ENCODE results near the gene MYO15A.

MYO15A gene

DNA sequence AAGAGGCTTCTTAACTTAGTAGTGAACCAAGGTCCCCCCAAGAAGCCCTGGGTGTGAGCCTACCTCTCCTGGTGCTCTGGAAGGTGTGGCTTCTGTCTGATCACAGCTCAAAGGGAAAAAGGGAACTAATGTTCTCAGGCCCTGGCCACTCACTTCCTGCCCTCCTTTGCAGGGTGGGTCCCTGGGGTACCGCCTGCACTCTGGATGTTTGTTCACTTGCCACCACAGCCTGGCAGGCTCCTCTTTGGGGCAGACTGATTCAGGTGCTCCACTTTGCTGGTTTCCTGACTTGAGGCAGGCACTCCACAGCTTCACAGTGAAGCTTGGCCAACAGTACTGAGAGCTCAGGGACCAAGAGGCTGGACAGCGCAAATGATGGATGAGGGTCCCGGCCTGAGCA is 5.9 kb upstream of the MYO15A start:
- DNase-seq = no peak

GRCh38 chr17:18105027-18105426 is 3.5 kb upstream of the MYO15A start:
- DNase-seq = no peak

- no peak for DNase-seq
Observed at GRCh38 chr17:18105595-18105994, 3.0 kb upstream of the MYO15A start.

- no peak for DNase-seq
Observed at GRCh38 chr17:18106211-18106610, 2.3 kb upstream of the MYO15A start.

- DNase-seq = no peak
Observed at GRCh38 chr17:18107061-18107790, 1.3 kb upstream of the MYO15A start.

GRCh38 chr17:18107971-18108370 is 585 bp upstream of the MYO15A start:
- DNase-seq = no peak

- no peak for DNase-seq
Observed at GRCh38 chr17:18109935-18110485, 1.5 kb downstream of the MYO15A start.

- DNase-seq = no peak
Observed at GRCh38 chr17:18110636-18111145, 2.1 kb downstream of the MYO15A start.

GRCh38 chr17:18111330-18111971 is 2.9 kb downstream of the MYO15A start:
- DNase-seq = no peak

DNA sequence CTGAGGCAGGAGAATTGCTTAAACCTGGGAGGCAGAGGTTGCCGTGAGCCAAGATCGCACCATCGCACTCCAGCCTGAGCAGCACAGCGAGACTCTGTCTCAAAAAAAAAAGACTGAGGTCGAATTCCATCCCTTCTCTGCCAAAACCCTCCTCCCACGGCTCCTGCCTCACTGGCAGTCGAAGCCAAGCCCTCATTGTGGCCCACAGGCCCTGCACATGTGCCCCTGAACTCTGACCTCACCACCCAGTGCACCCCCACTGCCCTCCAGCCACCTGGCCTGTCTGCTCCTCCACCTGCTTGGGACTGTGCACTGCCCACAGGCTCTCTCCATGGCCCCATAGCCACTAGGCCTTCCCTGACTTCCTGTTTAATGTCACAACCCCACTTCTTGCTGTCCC is 7.0 kb downstream of the MYO15A start:
- no peak for DNase-seq

- no peak for DNase-seq
Observed at GRCh38 chr17:18116078-18116477, 7.5 kb downstream of the MYO15A start.

DNA sequence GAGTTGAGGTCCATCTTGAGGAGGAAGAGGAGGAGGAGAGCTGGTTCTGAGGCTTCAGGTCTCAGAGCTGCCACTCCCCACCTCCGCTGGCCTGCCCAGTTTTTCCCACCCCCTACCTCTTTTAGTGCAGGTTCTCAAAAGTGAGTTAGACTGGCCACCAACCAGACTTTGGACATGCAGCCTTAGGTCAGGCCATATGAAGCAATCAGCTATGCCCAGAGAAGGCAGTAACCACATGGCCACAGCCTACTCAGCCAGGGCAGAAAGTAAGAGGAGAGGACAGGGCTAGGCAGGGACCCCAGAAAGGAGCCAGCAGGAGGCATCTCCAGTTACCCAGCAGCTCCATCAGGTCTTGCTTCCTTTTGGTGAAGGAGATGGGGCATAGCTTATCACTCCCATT is 9.0 kb downstream of the MYO15A start:
- DNase-seq = no peak

DNA sequence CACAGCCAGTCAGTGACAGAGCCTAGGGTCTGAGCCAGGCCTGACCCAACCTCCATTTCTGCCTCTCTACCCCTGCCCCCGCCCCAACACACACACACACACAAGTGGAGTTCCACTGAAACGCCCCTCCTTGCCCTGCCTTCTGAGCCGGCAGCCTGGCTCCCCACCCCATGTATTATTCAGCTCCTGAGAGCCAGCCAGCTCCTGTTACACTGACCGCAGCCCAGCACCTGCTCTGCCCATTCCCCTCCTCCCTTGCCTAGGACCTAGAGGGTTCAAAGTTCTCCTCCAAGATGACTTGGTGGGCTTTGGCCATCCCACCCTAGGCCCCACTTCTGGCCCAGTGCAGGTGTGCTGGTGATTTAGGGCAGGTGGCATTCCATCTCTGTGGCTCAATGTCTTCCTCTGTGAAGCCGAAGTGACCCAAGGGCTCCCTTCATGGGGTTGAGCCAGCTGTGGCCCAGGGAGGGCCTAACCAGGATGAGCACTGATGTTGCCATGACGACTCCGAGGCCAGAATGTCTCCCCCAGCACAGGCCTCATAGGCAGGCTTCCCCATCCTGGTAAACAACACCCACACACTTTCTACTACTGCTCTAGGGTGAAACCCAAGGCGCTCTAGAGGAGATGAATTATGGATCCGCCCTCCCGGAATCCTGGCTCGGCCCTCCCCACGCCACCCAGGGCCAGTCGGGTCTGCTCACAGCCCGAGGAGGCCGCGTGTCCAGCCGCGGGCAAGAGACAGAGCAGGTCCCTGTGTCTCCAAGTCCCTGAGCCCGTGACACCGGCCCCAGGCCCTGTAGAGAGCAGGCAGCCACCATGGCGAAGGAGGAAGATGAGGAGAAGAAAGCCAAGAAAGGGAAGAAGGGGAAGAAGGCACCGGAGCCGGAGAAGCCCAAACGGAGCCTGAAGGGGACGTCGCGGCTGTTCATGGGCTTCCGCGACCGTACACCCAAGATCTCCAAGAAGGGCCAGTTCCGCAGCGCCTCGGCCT is 9.7 kb downstream of the MYO15A start:
- no peak for DNase-seq

GRCh38 chr17:18119166-18119745 is 10.7 kb downstream of the MYO15A start:
- no peak for DNase-seq

- no peak for DNase-seq
Observed at GRCh38 chr17:18119938-18120337, 11.4 kb downstream of the MYO15A start.

DNA sequence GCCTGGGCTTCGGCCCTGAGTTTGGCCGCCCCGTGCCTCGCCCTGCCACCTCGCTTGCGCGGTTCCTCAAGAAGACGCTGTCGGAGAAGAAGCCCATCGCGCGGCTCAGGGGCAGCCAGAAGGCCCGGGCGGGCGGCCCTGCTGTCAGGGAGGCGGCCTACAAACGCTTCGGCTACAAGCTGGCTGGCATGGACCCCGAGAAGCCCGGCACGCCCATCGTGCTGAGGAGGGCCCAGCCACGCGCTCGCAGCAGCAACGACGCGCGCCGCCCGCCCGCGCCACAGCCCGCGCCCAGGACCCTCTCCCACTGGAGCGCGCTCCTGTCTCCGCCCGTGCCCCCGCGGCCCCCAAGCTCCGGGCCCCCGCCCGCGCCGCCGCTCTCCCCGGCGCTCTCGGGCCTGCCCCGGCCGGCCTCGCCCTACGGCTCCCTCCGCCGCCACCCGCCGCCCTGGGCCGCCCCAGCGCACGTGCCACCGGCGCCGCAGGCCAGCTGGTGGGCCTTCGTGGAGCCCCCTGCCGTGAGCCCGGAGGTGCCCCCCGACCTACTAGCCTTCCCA is 12.0 kb downstream of the MYO15A start:
- DNase-seq = no peak

GRCh38 chr17:18121144-18121910 is 12.8 kb downstream of the MYO15A start:
- no peak for DNase-seq

DNA sequence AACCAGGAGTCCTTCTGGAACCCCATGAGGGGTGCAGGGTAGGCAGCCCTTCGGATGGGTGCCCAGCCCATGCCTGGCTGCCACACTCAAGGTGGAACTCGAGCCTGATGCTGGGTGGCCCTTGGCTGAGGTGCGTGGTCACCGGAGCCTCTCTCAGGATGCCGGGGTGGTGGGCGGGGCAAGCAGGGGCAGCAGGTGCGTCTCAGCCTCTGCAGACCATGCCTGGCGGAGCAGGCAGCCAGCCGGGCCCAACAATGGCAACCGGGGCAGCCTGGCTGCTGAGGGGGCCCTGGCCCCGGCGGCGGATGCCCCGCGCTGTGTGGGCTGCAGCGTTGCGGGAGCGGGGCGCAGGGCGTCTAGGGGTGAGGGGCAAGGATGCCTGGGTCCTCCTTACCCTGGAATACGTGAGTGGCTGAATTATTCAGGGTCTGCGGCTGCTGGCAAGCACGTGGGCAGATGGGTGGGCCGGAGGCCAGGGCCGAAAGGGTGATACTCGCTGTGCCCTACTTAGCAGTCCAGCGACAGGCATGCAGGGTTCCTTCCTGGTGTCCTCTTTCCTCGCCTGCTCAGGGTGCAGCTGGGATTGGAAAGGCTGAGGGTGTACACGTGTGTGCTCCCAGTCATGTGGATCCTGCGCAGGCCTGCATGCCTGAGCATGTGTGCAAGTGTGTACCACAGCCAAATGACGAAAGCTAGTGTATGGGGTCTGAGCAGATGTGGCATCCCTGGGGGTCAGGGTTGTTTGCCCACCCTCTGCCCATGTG is 14.6 kb downstream of the MYO15A start:
- DNase-seq = no peak

- no peak for DNase-seq
Observed at GRCh38 chr17:18124345-18125126, 16.0 kb downstream of the MYO15A start.

GRCh38 chr17:18129041-18129502 is 20.5 kb downstream of the MYO15A start:
- DNase-seq = no peak

Measured in KG1 (cell line).